Ovary (tissue), 9 donors: Measurements from ENCODE around the gene SCO2. TPM values are rescaled to one million over a fixed set of nuclear protein-coding genes. Genes with fewer than 3 reads are reported as not detected.

Source experiments
- DNase-seq, 5 donors: peaks; one replicate each; pipeline ENCODE4 v3.0.0-alpha.2; 2019 to 2020
- H3K27ac ChIP-seq, 2 donors: fragments of 200-600 bp; one replicate each; pipeline versions ENCODE4 v1.5.1 to v1.8.0; 2019 to 2022
- H3K27me3 ChIP-seq: fragments of 200-600 bp; one replicate; pipeline ENCODE4 v1.8.0; 2022
- H3K36me3 ChIP-seq: fragments of 200-600 bp; sonication (generic); one replicate; pipeline ENCODE4 v1.5.1; 2019
- H3K4me1 ChIP-seq: one replicate; pipeline ENCODE4 v1.8.1; 2013; ENCODE audit warnings: mild to moderate bottlenecking, moderate library complexity; ENCODE audit not compliant: insufficient read depth
- H3K4me3 ChIP-seq: fragments of 200-600 bp; sonication (generic); one replicate; pipeline ENCODE4 v1.5.1; 2017
- H3K9me3 ChIP-seq, 2 donors: fragments of 200-600 bp in 1 of 2; sonication (generic) in 1 of 2; one replicate each; pipeline versions ENCODE4 v1.5.1 to v1.8.1; 2013 to 2019; ENCODE audit warnings: mild to moderate bottlenecking in 1 of 2, moderate library complexity in 1 of 2
- CTCF ChIP-seq, 3 donors: fragments of 450-650 bp in 2 of 3; fragments of 200-600 bp in 1 of 3; IDR thresholded peaks; one replicate each; pipeline versions ENCODE4 v1.5.1 to v1.8.0; 2016 to 2022; ENCODE audit warnings: antibody characterized with exemption in 3 of 3, mild to moderate bottlenecking in 1 of 3
- EP300 ChIP-seq: sonication (generic); formaldehyde crosslinking; IDR thresholded peaks from one replicate; pipeline ENCODE4 v1.6.1; 2017; ENCODE audit warnings: antibody characterized with exemption
- POLR2A ChIP-seq: fragments of 450-650 bp; IDR thresholded peaks from one replicate; pipeline ENCODE4 v1.6.1; 2017; ENCODE audit warnings: antibody characterized with exemption, mild to moderate bottlenecking, moderate library complexity
- WGBS, 3 donors: extraction: QIAGEN DNeasy Blood & Tissue Kit in 1 of 3; methylation state at CpG; one replicate each; pipeline versions ENCODE4 v1.1.5 to v1.1.7; 2013 to 2017; 5-methylcytosine and 5-hydroxymethylcytosine counted together
- intact Hi-C, 4 donors: fragments of 100-400 bp; cut with DNase I; formaldehyde crosslinking; loops; one replicate each; pipeline versions ENCODE4 v1.11.0 to v1.15.1; 2022 to 2023
- polyA plus RNA-seq, 2 donors: library from polyadenylated mRNA; stranded (reverse); fragments of 200-250 nt in 1 of 2; fragments of 350-450 nt in 1 of 2; fragmentation: Illumina TruSeq in 1 of 2; extraction: RNeasy Lipid Tissue Mini Kit (QIAGEN cat#74804) in 1 of 2; gene quantifications; one replicate each; pipeline ENCODE4 v1.2.3, GENCODE V29; 2013 to 2014
- total RNA-seq, 7 donors: library from RNA; depleted of rRNA in 2 of 7; stranded (reverse); fragments of >200 nt in 2 of 7; fragmentation: NEBNext Ultra II Directional in 3 of 7; extraction: Animal tissue kit (Norgen Biotek cat#: 25700) in 3 of 7; gene quantifications; one replicate each; pipeline versions ENCODE4 v1.1.0 to v1.2.4, GENCODE V29; 2016 to 2023
- donor health status: DM: no; HTN: no; CAD: no; lungs with moderate emphysema.
- donor health status: DM: no; HTN: no; CAD: no.
- donor health status: Bipolar disorder and iron deficiency.
- donor health status: DM: yes; HTN: yes; CAD: no.
- donor health status: DM: no; HTN: no; CAD: no.
- donor health status: DM: yes; HTN: yes; CAD: no.

SCO2 gene
- total and polyA plus RNA-seq, 9 donors: 0.73 to 5.1 (median 0.97) TPM; not detected in 4

DNA sequence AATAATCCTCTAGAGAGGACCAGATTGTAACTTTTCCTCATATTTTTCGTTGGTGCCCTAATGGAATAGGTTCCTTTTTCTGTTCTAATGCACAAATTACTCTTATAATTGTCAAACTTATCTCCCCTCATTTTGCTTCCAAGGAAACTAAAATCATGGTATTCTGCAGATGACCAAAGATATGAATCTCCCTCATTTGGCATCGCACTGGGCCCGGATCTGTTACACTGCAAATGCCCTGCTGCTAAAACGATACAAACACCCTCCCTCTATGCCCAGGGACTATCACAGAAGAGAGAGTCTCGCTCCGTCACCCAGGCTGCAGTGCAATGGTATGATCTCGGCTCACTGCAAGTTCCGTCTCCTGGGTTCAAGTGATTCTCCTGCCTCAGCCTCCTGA, 27.9 kb upstream of the SCO2 start:
- no peak for DNase-seq
- H3K36me3 ChIP-seq: no peaks in the 10 kb centered on the region
- TF ChIP-seq EP300 (no peak), POLR2A (no peak), CTCF (IDR thresholded peaks at IDR 0.05) (no peak)
- no peaks in the 10 kb centered on the region for H3K27me3 ChIP-seq
- intact Hi-C loops: no loop called here
- no peaks in the 10 kb centered on the region for H3K4me1 ChIP-seq
- H3K4me3 ChIP-seq: no peak overlapping the region
- H3K9me3 ChIP-seq: no peaks in the 10 kb centered on the region
- 72 to 80% (median 78%) methylated on average over 8 of the region's 8 CpGs for WGBS, 3 donors
- no peak overlapping the region for H3K27ac ChIP-seq

- no peak for DNase-seq
- Histone ChIP-seq H3K27me3 (no peaks in the 10 kb centered on the region), H3K4me3 (no peak overlapping the region), H3K36me3 (no peaks in the 10 kb centered on the region), H3K27ac (no peak overlapping the region), H3K4me1 (no peaks in the 10 kb centered on the region), H3K9me3 (no peaks in the 10 kb centered on the region)
- TF ChIP-seq POLR2A (no peak), CTCF (IDR thresholded peaks at IDR 0.05) (no peak), EP300 (no peak)
- intact Hi-C loops: no loop called here
- 88 to 92% (median 91%) methylated on average over 11 of the region's 11 CpGs for whole genome bisulfite sequencing, 3 donors
Measured at GRCh38 chr22:50551160-50551752, 25.9 kb upstream of the SCO2 start.

- H3K27ac ChIP-seq: no peak overlapping the region
- peaks cover 2% of the 10 kb centered on the region for H3K27me3 ChIP-seq
- H3K4me3 ChIP-seq: no peak overlapping the region
- no peak for DNase-seq
- intact Hi-C loops: no loop called here
- H3K4me1 ChIP-seq: no peaks in the 10 kb centered on the region
- no peaks in the 10 kb centered on the region for H3K36me3 ChIP-seq
- H3K9me3 ChIP-seq: no peaks in the 10 kb centered on the region
- whole genome bisulfite sequencing, 3 donors: 80 to 88% (median 87%) methylated on average over 8 of the region's 8 CpGs
- TF ChIP-seq EP300: no peak
- TF ChIP-seq POLR2A: no peak
- no peak for TF ChIP-seq CTCF (IDR thresholded peaks at IDR 0.05)
Measured at GRCh38 chr22:50550395-50550794, 25.0 kb upstream of the SCO2 start.

DNA sequence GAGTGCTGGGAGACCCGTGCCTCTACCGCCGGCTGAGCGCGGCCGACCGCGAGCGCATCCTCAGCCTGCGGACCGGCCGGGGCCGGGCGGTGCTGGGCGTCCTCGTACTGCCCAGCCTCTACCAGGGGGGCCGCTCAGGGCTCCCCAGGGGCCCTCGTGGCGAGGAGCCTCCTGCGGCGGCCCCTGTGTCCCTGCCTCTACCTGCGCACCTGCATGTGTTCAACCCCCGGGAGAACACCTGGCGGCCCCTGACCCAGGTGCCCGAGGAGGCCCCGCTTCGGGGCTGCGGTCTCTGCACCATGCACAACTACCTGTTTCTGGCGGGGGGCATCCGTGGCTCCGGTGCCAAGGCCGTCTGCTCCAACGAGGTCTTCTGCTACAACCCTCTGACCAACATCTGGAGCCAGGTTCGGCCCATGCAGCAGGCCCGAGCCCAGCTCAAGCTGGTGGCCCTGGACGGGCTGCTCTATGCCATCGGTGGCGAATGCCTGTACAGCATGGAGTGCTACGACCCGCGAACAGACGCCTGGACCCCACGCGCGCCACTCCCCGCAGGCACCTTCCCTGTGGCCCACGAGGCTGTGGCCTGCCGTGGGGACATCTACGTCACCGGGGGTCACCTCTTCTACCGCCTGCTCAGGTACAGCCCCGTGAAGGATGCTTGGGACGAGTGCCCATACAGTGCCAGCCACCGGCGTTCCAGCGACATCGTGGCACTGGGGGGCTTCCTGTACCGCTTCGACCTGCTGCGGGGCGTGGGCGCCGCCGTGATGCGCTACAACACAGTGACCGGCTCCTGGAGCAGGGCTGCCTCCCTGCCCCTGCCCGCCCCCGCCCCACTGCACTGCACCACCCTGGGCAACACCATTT, 23.8 kb upstream of the SCO2 start:
- peaks cover 7% of the 10 kb centered on the region for H3K27me3 ChIP-seq
- TF ChIP-seq CTCF (IDR thresholded peaks at IDR 0.05) (no peak), EP300 (no peak), POLR2A (no peak)
- 61 to 70% (median 69%) methylated on average over 51 to 68 of the region's 68 CpGs for WGBS, 3 donors
- H3K36me3 ChIP-seq: no peaks in the 10 kb centered on the region
- intact Hi-C loops: no loop called here
- no peak overlapping the region for H3K4me3 ChIP-seq
- no peak for DNase-seq
- no peaks in the 10 kb centered on the region for H3K4me1 ChIP-seq
- H3K27ac ChIP-seq: no peak overlapping the region
- no peaks in the 10 kb centered on the region for H3K9me3 ChIP-seq
